Stimulated activated CD4-positive, alpha-beta T cell treated with anti-CD3 and anti-CD28 coated beads, Interleukin-1b, Interleukin-23, amount 100 ng/mL, for 1 hour (primary cell): ENCODE results near the gene CFAP126.
A peak's percentile ranks its signal among the peaks of the same experiment; 100 is the strongest.
"Not testable (repeated sequence)": the region's sequence is repeated elsewhere in the genome, so short reads cannot be mapped to it uniquely, and the experiment has no call there.

Experiments used
- DNase-seq, 2 donors: peaks; one replicate each; pipeline ENCODE4 v3.0.0-alpha.2; 2020; ENCODE audit warnings: low read depth in 2 of 2

Gene CFAP126

GRCh38 chr1:161367684-161368400 lies at the start of gene CFAP126:
CFAP126 (minus strand) TSS chr1:161367876; CDS start chr1:161367868, 8 bp downstream.
- no peak for DNase-seq

- DNase-seq: not testable (repeated sequence)
Observed at GRCh38 chr1:161413050-161413449, 45.4 kb upstream of the CFAP126 start.

GRCh38 chr1:161410636-161410970 lies 42.9 kb upstream of the CFAP126 start:
- DNase-seq: not testable (repeated sequence)

- not testable (repeated sequence) for DNase-seq
Observed at GRCh38 chr1:161409848-161410635, 42.4 kb upstream of the CFAP126 start.

GRCh38 chr1:161408429-161409052 lies 40.9 kb upstream of the CFAP126 start:
- no peak for DNase-seq

GRCh38 chr1:161407451-161407985 lies 39.8 kb upstream of the CFAP126 start:
- no peak for DNase-seq

- not testable (repeated sequence) for DNase-seq
Observed at GRCh38 chr1:161406551-161406950, 38.9 kb upstream of the CFAP126 start.

GRCh38 chr1:161404051-161404597 lies 36.4 kb upstream of the CFAP126 start:
- DNase-seq: no peak

- no peak for DNase-seq
Observed at GRCh38 chr1:161402446-161402845, 34.8 kb upstream of the CFAP126 start.

- peak; percentile 87 to 88 for DNase-seq
Observed at GRCh38 chr1:161399257-161399998, 31.8 kb upstream of the CFAP126 start.

- DNase-seq: no peak
Observed at GRCh38 chr1:161398900-161399256, 31.2 kb upstream of the CFAP126 start.

GRCh38 chr1:161397038-161397437 lies 29.4 kb upstream of the CFAP126 start:
- DNase-seq: not testable (repeated sequence)

GRCh38 chr1:161393151-161393550 lies 25.5 kb upstream of the CFAP126 start:
- DNase-seq: no peak

- DNase-seq: no peak
Observed at GRCh38 chr1:161391611-161392010, 23.9 kb upstream of the CFAP126 start.

GRCh38 chr1:161391136-161391535 lies 23.5 kb upstream of the CFAP126 start:
- not testable (repeated sequence) for DNase-seq

GRCh38 chr1:161390559-161390858 lies 22.8 kb upstream of the CFAP126 start:
- DNase-seq: no peak

- DNase-seq: peak; percentile 86 to 89
Observed at GRCh38 chr1:161389691-161390558, 22.2 kb upstream of the CFAP126 start.

- DNase-seq: not testable (repeated sequence)
Observed at GRCh38 chr1:161389158-161389557, 21.5 kb upstream of the CFAP126 start.

- DNase-seq: no peak
Observed at GRCh38 chr1:161388639-161389038, 21.0 kb upstream of the CFAP126 start.

- no peak for DNase-seq
Observed at GRCh38 chr1:161382214-161383019, 14.7 kb upstream of the CFAP126 start.
